Stimulated activated CD4-positive, alpha-beta T cell treated with anti-CD3 and anti-CD28 coated beads, TNF-alpha, amount 100 ng/mL, for 48 hours (primary cell): Measurements from ENCODE around the gene SLC45A2.
A peak's percentile ranks its signal among the peaks of the same experiment; 100 is the strongest.
"Not testable (repeated sequence)": the region's sequence is repeated elsewhere in the genome, so short reads cannot be mapped to it uniquely, and the experiment has no call there.

Experiments
- DNase-seq, 3 donors: peaks; one replicate each; pipeline ENCODE4 v3.0.0-alpha.2; 2020; ENCODE audit warnings: low read depth in 3 of 3

SLC45A2 gene

DNA sequence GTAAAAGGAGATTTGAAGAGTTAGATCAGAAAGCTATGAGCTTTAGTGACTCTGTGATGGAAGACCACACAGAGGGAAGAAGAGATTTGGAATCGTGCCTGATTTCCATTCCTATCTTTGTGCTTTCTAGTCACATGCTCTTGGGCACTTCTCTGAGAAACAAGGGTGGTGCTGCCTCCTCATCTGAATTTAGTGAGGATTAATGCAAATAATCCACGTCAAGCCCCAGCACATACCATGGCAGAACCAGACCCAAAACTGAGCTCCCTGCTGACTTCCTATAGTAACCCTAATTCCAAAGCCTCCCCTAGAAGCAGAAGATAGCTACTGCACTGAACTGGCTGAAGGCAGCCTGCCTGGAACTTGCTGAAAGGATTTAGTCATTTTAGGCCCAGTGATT is 17.7 kb downstream of the SLC45A2 start:
- DNase-seq: no peak

DNA sequence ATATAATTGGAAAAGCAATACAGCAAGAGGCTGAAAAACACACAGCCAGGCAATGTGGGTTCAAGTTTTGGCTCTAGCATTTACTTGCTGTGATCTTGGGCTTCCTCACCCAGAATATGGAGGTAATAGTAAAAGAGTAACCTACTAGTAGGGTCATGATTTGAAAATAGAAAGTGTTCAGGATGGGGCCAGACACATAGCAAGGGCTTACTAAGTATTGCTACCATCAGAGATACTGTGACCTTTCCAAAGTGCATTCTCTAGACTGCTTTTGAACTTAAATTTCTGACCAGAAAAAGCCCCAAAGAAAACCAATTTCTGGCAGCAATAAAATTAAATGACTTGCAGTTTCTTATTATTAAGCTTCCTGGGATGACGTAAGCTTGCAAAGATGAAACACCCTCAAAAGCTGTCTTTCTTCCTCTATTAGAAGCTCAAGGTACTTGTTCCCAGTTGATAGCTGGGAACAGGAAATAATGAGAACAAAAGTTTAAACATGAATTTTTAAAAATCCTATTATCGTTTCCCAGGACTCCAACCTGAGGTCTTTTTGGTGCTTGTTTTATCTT is 20.3 kb downstream of the SLC45A2 start:
- DNase-seq: no peak

DNA sequence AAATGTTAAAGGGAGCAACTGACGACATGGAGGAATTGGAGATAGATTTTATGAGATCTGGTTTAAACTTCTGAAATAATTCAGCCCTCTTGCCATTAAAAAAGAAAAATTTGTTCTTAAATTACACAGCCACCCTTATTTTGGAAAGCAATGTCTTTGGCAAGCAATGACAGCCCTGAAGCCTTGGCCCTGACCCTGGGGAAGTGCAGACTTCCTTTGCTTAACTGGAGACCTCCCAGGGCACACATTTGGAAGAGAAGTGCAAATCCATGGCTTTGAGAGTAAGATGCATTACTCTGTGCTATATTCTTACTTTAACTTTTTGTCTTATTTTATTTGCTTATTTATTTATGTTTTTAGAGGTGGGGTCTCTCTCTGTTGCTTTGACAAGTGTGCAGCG is 26.3 kb downstream of the SLC45A2 start:
- DNase-seq: no peak

DNA sequence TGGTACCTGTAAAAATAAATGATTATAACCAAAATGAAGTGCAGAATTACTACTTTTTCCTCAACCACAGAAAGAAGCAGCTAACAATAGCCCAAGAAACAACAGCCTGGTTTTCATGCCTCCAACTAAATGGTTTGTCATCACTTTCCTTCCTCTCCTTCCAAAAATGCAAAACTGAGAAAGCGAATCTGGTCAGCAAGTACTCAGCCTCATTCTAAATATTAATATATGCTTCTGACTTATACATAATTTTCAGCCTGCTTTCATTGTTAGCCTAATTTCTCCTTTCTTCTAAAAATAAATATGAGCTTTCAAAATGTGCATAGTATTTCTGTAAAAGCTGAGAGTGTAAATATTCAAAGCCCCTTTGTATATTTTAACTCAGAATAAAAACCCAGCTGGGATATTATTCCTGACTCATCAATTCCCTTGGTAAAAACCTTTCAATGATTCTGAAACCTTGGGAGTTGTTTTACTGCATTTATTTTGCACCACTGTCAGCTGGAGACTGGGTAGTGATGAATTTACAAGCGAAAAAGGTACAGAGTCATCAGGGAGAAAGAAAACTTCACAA is 26.8 kb downstream of the SLC45A2 start:
- no peak for DNase-seq

DNA sequence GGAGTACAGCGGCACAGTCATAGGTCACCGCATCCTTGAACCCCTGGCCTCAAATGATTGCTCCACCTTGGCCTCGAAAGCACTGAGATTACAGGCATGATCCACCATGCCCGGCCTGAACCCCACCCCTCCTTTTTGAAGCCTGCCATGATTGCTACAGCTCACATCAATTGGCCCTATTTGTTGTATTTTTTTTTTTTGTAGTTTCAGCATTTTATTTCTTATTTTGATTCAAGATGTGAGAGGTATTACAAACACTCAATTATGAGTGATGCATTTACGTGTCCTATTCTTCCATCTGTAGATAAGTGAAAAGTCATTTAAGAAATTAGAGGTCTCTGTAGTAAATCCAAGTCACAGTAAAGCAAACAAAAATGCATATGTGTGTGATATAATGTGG is 32.3 kb downstream of the SLC45A2 start:
- not testable (repeated sequence) for DNase-seq

DNA sequence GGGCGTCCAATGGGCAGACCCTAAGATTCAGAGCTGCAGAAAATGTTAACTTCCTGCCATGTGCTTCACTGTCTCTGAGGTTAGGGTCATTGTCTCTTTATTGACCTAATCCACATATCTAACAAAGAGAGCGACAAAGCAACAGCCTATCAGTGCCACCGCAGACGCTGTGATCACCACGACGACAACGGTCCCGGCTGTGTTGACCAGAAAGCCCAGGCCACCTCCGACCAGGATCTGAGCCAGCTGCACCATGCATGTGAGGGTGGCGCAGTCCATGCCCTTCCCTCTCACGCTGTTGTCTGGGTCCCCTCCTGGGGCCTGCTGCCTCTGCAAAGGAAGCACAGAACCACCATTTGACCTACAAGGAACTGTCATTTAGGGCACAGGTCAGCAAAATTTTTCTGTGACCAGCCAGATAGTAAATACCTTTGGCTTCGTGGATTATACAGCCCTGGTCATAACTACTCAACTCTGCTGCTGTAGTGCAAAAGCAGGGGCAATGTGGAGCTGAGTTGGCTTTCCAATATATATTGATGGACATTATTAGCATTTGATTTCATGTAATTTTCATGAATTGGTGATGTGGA is 39.9 kb downstream of the SLC45A2 start:
- no peak for DNase-seq

DNA sequence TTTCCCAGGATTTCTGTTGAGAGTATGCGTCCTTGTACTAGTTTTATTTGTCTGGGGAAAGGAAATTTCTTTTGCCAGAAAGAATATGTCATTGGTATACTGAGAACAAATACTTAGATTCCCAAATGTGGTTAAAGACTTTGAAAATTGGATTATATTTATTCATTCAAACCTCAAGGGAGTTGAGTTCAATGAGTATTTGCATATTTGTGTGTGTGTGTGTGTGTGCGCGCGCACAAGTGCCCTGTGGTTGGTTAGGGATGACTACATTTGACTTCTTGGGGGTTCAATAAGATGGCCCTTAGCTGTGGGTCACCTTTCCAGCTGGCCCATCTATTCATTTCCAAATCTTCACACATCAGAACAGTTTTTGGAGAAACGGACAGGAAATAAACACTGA is 43.4 kb downstream of the SLC45A2 start:
- DNase-seq: no peak

DNA sequence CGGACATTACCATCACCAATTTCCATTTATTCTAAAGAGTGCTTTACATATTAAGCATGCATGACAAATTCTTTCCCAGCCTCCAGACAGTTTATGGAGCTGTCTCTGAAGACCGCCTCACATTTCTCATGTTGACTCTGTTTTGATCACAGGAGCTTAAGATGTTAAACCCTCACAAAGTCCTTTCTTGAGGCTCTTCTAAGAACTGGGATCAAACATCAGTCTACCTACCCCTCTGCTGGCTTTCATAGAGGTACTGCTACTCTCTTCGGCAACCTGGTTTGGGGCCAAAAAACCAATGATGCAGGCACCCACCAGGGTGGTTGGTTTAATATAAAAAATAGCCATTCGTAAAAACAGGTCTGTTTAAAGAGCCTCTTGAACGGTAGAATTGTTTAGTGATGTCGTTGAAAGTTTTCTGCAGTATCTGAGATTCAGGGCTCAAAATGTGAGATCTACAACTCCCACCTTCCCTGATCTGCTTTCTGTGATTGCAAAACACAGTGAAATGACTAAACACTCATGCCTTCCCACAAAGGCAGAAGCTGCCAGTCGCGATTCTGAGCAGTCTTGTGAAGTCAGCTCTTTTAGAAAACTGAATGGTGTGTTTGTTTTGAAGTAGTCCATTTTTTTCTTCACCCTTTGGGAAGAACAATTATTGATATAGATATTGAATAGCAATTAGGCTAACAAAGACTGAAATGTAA is 44.8 kb downstream of the SLC45A2 start:
- no peak for DNase-seq

DNA sequence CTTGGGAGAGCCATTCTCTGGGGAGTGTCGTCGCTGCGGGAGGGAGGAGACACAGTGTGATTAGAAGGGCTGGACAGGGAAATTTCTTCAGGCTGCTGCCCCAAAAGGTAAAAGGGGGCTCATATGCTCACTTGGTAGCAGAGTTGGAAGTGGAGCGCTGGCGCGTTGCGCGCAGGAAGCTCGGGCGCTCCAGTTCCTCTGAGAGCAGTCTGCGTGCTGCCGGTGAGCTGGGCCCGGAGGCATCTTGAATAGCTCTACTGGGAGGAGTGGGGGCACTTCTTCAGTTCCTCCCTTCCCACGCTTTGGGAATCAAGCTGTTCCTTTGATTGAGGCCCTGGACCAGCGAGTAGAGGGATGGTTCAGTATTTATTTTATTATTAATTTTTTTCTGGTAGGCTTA is 45.6 kb downstream of the SLC45A2 start:
- no peak for DNase-seq

DNA sequence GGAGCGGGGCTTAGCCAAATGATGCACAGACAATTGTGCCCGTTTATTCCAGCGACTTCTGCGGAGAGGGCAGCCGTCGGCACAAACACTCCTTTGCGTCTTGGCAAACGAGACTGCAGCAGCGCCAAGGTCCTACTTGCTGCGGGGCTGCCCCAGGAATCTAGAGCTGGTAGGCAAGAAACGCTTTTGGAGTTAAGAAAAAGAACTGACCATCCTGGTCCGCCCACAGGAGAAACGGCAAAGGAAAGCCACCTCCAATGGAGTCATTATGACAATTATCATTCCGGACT is 46.0 kb downstream of the SLC45A2 start:
- no peak for DNase-seq

DNA sequence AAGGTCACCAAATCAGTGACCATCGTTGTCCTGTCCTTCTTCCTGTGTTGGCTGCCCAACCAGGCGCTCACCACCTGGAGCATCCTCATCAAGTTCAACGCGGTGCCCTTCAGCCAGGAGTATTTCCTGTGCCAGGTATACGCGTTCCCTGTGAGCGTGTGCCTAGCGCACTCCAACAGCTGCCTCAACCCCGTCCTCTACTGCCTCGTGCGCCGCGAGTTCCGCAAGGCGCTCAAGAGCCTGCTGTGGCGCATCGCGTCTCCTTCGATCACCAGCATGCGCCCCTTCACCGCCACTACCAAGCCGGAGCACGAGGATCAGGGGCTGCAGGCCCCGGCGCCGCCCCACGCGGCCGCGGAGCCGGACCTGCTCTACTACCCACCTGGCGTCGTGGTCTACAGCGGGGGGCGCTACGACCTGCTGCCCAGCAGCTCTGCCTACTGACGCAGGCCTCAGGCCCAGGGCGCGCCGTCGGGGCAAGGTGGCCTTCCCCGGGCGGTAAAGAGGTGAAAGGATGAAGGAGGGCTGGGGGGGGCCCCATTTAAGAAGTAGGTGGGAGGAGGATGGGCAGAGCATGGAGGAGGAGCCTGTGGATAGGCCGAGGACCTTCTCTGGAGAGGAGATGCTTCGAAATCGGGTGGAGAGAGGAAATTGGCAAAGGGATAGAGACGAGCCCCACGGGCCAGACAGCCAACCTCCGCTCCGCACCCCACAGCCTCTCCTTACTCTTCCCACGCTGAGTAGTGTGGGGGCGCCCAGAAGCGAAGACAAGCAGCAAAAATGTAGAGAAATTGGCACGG is 46.6 kb downstream of the SLC45A2 start:
- no peak for DNase-seq

DNA sequence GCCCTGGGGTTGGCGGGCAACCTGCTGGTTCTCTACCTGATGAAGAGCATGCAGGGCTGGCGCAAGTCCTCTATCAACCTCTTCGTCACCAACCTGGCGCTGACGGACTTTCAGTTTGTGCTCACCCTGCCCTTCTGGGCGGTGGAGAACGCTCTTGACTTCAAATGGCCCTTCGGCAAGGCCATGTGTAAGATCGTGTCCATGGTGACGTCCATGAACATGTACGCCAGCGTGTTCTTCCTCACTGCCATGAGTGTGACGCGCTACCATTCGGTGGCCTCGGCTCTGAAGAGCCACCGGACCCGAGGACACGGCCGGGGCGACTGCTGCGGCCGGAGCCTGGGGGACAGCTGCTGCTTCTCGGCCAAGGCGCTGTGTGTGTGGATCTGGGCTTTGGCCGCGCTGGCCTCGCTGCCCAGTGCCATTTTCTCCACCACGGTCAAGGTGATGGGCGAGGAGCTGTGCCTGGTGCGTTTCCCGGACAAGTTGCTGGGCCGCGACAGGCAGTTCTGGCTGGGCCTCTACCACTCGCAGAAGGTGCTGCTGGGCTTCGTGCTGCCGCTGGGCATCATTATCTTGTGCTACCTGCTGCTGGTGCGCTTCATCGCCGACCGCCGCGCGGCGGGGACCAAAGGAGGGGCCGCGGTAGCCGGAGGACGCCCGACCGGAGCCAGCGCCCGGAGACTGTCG is 47.3 kb downstream of the SLC45A2 start:
- no peak for DNase-seq

DNA sequence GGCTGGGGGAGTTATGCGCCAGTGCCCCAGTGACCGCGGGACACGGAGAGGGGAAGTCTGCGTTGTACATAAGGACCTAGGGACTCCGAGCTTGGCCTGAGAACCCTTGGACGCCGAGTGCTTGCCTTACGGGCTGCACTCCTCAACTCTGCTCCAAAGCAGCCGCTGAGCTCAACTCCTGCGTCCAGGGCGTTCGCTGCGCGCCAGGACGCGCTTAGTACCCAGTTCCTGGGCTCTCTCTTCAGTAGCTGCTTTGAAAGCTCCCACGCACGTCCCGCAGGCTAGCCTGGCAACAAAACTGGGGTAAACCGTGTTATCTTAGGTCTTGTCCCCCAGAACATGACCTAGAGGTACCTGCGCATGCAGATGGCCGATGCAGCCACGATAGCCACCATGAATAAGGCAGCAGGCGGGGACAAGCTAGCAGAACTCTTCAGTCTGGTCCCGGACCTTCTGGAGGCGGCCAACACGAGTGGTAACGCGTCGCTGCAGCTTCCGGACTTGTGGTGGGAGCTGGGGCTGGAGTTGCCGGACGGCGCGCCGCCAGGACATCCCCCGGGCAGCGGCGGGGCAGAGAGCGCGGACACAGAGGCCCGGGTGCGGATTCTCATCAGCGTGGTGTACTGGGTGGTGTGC is 48.0 kb downstream of the SLC45A2 start, which contains the start of gene RXFP3:
RXFP3 (plus strand) TSS at position 6 of the 636 bp plus-strand sequence; CDS start at position 361, 355 bp downstream.
- no peak for DNase-seq

DNA sequence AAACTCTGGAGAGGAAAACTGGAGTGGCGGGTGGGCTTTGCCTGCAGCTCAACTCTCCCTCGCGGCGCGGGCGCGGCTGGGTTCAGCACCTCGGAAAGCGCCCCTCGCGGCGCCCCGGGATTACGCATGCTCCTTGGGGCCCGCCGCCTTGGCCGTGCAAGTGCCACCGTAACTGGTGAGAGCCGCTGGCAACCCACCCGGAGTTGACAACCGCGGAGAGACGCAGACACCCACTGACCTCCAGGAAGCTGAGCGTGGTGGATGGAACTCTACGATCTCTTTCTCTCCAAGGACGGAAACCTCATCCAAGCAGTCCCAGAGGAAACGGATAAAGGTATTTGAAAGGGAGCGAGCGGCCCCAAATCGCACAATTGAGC is 48.5 kb downstream of the SLC45A2 start:
- peak; percentile 10 to 18 (median 16) for DNase-seq

DNA sequence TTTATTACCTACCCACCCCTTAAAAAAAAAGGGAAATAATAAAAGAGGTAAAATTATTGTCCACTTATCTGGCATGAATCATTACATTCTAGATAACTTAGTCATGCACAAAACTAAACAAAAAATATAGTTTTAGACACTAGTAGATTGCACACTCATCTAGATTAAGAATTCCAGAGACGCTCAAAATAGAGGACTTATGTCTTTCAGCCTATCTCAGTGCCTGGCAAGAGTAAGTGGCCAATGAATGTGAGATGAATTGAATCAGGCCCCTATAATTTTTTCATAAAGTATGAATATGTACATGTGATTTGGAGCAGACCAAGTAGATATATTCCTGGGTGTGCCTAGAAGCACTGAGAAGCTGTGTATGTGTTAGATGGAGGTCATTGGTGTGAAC is 50.3 kb downstream of the SLC45A2 start:
- no peak for DNase-seq

DNA sequence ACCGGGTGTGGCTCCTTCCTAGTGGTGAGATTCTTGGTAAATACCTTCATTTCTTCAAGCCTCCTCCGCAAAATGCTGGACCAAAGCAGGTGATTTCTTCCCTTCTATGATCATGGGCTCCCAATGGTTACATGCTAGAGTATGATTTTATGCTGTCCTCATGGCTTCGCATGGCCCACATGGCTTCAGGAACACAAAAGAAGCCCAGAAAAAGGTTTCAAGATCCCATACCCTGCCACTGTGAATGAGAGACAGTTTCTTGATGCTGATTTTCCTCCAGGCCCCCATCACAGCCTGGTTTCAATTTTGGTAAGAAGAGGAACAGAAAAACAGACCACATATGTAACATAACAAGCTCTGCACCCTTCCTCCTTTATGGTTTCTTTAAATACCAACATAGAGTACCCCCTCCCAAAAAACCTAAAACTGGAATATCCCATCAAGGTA is 50.7 kb downstream of the SLC45A2 start:
- DNase-seq: no peak

DNA sequence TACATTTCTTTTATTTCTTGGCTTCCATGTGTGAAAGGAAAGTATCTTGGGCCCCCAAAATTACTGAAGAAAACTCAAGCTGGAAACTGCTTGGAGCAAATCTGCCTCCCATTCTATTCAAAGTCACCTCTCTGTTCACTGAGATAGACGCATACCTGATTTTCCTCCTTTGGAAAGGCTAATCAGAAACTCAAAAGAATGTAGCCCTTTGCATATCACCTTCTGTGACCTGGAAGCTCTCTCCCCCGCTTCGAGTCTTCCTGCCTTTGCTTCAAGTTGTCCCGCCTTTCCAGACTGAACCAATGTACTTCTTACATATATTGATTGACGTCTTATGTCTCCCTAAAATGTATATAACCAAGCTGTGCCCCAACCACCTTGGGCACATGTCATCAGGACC is 53.4 kb downstream of the SLC45A2 start:
- no peak for DNase-seq

DNA sequence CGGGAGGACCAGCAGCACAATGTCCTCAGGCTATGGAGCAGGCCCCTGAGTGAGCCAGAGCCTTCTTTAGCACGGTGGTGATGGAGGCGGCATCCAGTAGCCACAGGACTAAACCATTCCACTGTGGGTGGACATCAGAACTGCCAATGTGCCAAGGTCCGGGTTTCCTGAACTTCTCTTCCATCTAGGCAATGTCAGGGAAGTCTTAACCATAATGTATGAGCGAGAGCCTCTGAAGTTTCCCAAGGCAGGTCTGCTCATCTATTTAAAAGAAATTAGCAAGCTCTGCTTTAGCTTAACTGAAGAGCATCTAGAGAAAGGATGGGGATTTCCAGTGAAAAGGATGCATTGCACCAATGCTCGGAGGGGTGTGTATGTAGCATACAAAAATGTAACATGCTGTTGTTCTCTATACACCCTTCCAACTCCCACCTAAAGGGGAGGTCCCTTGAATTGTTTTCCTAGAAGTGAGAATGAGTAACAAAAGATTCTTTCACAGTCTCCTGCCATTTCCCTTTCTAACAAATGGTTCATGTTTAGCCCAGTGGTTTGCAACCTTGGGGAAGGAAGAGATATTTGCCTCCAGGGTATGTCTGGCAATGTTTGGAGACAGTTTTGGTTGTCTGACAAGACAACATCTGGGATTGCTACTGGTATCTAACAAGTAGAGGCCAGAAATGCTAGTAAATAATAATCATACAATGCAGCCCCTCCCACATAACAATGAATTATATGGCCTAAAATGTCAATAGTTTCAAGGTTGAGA is 54.4 kb downstream of the SLC45A2 start:
- DNase-seq: no peak

DNA sequence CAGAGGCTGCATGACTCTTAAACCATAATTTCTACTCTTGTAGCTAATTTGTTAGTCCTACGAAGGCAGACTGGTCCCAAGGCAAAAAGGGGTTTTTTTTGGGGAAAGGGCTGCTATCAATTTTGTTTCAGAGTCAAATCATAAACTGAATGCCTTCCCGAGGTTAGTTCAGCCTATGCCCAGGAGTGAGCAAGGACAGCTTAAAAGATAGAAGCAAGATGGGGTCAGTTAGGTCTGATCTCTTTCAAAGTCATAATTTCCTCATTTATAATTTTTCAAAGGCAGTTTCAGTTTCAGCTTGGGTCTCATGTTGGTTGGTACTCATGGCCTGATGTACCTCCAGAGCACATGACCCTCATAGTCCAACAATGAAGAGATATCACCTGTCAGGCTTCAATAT is 56.2 kb downstream of the SLC45A2 start:
- DNase-seq: no peak

DNA sequence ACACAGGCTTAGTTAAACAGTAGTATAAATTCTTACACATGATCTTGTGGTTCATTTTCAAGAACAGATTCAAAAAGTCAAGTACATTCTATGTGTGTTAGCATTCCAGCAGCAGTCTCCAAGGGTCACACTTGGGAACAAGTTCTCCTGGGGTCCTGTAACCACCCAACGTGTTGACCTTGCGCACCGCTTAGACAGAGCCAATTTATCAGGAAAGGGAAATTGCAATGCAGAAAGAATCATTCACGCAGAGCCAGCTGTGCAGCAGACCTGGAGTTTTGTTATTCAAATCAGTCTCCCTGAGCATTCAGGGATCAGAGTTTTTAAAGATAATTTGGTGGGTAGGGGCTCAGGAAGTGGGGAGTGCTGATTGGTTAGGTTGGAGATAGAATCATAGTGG is 56.8 kb downstream of the SLC45A2 start:
- no peak for DNase-seq

DNA sequence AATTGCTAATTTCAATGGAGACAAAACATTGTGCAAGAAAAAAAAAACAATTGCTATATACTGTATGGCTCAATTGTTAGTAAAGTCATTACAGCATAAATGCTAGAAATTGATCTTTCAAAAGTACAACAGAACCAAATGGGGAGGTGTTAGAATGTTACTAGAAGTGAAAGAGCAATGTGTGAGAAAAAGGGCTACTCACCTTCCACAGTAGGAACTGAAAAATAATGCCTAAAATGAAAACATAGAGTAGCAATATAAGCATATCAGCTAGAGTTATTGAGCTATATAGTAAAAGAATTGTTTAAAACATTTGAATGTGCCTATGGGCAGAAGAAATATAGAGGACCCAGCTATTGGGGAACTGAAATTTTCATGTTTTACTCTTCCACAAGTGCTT is 59.2 kb downstream of the SLC45A2 start:
- no peak for DNase-seq
